GM18505 (cell line): ENCODE data around the gene SV2C.
"Not testable (repeated sequence)": the region's sequence is repeated elsewhere in the genome, so short reads cannot be mapped to it uniquely, and the experiment has no call there.

Source experiments
- ATAC-seq: cut with Tn5 transposase; IDR thresholded peaks from one replicate; pipeline ENCODE4 v1.9.1; 2021; ENCODE audit not compliant: unreplicated experiment
- POLR2A ChIP-seq: IDR thresholded peaks from 4 replicates; pipeline ENCODE4 v1.6.1; 2011; ENCODE audit warnings: borderline replicate concordance; ENCODE audit not compliant: insufficient read depth, insufficient read length; ENCODE audit errors: extremely low read depth

The SV2C gene

GRCh38 chr5:76363352-76364225, 280.4 kb downstream of the SV2C start:
- ATAC-seq: no peak
- no peak for TF ChIP-seq POLR2A

GRCh38 chr5:76364226-76364589, 281.0 kb downstream of the SV2C start:
- no peak for ATAC-seq
- TF ChIP-seq POLR2A: no peak

DNA sequence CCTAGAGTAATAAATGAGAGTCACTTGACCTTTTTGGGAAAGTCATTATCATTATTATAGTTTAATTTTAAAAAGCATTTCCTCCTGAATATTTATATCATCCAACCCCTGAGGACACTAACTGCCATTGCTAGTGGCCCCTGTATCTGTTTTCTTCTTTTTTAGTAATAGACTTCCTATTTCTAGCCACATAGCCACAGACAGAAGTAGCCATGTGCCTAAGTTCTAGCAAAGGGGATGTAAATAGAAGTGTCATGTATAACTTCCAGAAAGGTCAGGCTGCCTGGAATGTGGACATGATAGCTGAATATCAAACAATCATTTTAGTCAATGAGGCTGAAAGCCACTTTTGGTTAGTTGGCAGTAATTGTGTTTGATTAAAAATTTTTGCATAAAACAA, 282.4 kb downstream of the SV2C start:
- no peak for TF ChIP-seq POLR2A
- ATAC-seq: no peak

- TF ChIP-seq POLR2A: no peak
- ATAC-seq: no peak
Observed at GRCh38 chr5:76366596-76366995, 283.4 kb downstream of the SV2C start.

- TF ChIP-seq POLR2A: no peak
- no peak for ATAC-seq
Observed at GRCh38 chr5:76367623-76368371, 284.6 kb downstream of the SV2C start.

DNA sequence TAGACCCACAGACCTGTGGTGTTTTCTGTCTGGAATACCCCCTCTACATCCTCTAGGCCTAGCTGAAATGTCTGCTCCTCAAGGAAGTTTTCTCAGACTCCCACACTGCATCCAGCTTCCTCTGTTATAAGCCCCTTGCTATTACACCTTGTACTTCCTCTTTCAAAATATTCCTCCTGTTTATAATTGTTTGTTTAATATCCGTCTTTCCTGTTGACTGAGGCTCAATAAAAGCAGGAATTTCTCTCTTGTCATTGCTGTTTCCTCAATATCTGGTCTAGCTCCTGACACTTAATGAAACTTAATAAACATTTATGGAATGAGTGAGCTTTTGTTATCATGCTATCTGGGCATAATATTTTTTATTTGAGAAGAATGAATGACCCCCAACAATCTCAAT, 285.8 kb downstream of the SV2C start:
- ATAC-seq: no peak
- no peak for TF ChIP-seq POLR2A

GRCh38 chr5:76369668-76370067, 286.5 kb downstream of the SV2C start:
- not testable (repeated sequence) for ATAC-seq

GRCh38 chr5:76371960-76372322, 288.8 kb downstream of the SV2C start:
- TF ChIP-seq POLR2A: no peak

DNA sequence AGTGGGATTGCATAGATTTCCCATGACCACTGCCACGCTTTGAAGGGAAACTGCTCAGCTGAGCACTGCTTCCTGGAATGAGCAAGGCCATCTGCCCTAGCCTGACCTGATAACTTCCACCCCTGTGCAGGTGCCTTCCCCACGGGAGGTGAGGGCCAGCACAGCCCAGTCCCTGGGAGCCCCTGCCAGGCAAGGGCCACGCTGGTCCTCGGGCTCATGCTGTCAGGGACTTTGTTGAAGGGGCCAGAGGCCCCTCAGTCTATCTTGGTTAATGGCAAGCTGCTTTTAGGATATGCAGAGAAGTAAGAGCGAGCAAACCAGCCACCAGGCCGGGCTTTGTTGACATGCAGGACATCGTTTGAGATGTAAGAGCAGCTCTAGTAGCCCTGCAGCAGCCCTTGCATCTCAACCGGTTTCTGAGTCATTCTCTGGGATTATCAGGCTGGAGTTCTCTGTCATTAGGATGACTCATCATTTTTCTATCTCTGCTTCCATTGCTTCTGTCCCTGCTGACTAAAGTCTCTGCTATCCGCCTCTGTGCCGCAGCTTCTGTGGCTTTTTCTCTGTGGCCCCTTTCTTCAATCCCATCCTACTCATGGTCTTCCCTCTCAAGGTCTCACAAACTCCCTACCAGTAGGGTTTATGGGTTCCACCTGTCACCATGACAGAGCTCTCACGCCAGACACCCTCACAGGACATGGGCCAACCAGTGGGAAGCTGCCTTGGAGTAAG, 289.3 kb downstream of the SV2C start:
- TF ChIP-seq POLR2A: no peak
- no peak for ATAC-seq

More at GRCh38 chr5:76371960-76372322, 288.8 kb downstream of the SV2C start:
- no peak for ATAC-seq

DNA sequence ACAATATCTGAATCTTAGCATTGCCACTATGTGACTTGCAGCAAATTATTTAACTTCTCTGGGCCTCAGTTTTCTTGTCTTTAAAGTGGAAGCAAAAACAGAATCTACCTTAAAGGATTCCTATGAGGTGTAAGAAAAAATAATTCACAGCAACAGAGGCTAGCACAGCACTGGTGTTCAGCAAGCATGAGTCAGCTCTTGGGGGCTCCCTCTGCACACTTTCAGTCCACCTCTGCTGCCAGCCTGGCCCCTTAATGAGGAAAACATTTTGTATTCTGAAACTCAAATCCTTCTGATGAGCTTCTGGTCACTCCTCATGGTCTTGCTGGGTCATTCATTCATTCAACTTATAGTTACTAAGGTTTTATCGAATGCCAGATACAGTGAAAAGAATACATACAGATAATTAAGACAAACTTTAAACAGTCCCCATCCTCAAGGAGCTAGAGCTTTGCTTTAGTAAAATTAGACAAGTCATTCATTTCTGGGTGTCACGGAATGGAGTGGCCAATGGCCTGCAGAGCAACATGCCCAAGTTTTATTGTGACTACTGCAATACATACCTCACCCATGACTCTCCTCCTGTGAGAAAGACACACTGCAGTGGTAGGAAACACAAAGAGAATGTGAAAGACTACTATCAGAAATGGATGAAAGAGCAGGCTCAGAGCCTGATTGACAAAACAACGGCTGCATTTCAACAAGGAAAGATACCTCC, 293.1 kb downstream of the SV2C start:
- no peak for ATAC-seq
- no peak for TF ChIP-seq POLR2A

DNA sequence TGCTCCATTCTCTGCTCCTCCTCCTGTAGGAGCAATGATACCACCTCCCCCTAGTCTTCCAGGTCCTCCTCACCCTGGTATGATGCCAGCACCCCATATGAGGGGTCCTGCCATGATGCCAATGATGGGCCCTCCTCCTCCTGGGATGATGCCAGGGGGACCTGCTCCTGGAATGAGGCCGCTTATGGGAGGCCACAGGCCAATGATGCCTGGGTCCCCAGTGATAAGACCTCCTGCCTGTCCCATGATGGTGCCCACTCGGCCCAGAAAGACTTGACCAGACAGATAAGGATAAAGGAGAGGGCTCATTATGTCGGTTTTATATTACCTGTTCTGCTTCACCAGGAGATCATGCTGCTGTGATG, 293.7 kb downstream of the SV2C start:
- no peak for TF ChIP-seq POLR2A
- ATAC-seq: no peak

DNA sequence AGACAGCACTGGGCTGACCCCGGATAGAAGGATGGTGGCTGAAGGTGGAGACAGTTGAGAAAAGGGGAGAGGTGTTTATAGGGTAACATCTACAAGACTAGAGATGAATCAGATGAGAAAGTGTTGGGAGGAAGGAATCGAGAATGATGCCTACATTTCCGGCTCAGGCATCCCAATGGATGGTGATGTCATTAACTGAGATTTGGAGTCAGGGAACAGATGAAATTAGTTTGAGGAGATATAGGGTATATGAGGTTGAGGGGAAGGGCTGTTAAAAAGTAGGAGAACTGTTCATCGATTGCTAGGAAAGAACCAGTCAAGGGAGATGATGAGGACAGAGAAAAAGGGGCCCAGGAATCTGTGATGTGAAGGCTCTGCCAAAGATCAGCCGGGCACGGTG, 295.2 kb downstream of the SV2C start:
- TF ChIP-seq POLR2A: no peak
- ATAC-seq: no peak

- no peak for TF ChIP-seq POLR2A
- no peak for ATAC-seq
Observed at GRCh38 chr5:76379316-76379715, 296.1 kb downstream of the SV2C start.
